Activated B cell treated with CpG ODN at 0.5 μM for 24 hours (primary cell): ENCODE measurements around the gene FLII. TPM values are rescaled to one million over a fixed set of nuclear protein-coding genes. Genes with fewer than 3 reads are reported as not detected.

Experiments used
- ATAC-seq: fragments of 200-7000 bp; cut with Tn5 transposase; one replicate; pipeline ENCODE4 v1.10.0; 2021; ENCODE audit warnings: low read depth, mild to moderate bottlenecking, moderate library complexity
- CTCF ChIA-PET: fragments of 350-600 bp; sonication (Branson Sonifier 250); formaldehyde crosslinking; loops from one replicate; lab custom pipeline; 2021; ENCODE audit warnings: antibody characterized with exemption; lab: Charles Lee
- POLR2A ChIA-PET: fragments of 350-600 bp; sonication (Branson Sonifier 250); formaldehyde crosslinking; loops from one replicate; lab custom pipeline; 2021; ENCODE audit warnings: antibody characterized with exemption; lab: Charles Lee
- DNase-seq: peaks from one replicate; pipeline ENCODE4 v3.0.0; 2022
- H3K27ac Mint-ChIP-seq: one replicate; pipeline ENCODE4 v1.8.0; 2020; ENCODE audit warnings: mixed read lengths
- H3K27me3 Mint-ChIP-seq: one replicate; pipeline ENCODE4 v1.8.0; 2021; ENCODE audit warnings: mixed read lengths
- H3K36me3 Mint-ChIP-seq: one replicate; pipeline ENCODE4 v1.8.0; 2021; ENCODE audit warnings: low read depth, mixed read lengths
- H3K4me1 Mint-ChIP-seq: one replicate; pipeline ENCODE4 v1.8.0; 2021; ENCODE audit warnings: mixed read lengths
- H3K4me3 Mint-ChIP-seq: one replicate; pipeline ENCODE4 v1.8.0; 2020; ENCODE audit warnings: mild to moderate bottlenecking, mixed read lengths
- H3K9me3 Mint-ChIP-seq: one replicate; pipeline ENCODE4 v1.8.0; 2020; ENCODE audit warnings: mixed read lengths
- CTCF ChIP-seq: fragments of 200-600 bp; IDR thresholded peaks from one replicate; pipeline ENCODE4 v1.8.0; 2022; ENCODE audit warnings: antibody characterized with exemption, mild to moderate bottlenecking
- intact Hi-C: fragments of 100-400 bp; cut with micrococcal nuclease; formaldehyde crosslinking; loops from one replicate; pipeline ENCODE4 v1.15.1; 2024
- total RNA-seq: library from RNA; stranded (reverse); gene quantifications from 2 replicates; pipeline ENCODE4 v1.2.3, GENCODE V29; 2022

FLII gene
- total RNA-seq, 1 donor from 2014 or later: 291 TPM

- DNase-seq (no peak), ATAC-seq (no peak)
- ChIA-PET CTCF (no interaction called here), POLR2A (interaction anchor here (0.7 kb wide), 1 partner anchor 1121 kb away, joined by 3 read pairs; the partner anchor contains the start of gene MAPK7)
- no peaks in the 10 kb centered on the region for H3K27me3 Mint-ChIP-seq
- peaks cover 36% of the 10 kb centered on the region for H3K4me1 Mint-ChIP-seq
- TF ChIP-seq CTCF: no peak
- intact Hi-C loops: no loop called here
- peak overlapping the region; percentile 96 for H3K4me3 Mint-ChIP-seq
- H3K36me3 Mint-ChIP-seq: peaks cover 46% of the 10 kb centered on the region
- no peaks in the 10 kb centered on the region for H3K9me3 Mint-ChIP-seq
- H3K27ac Mint-ChIP-seq: no peak overlapping the region
These were observed 1.8 kb downstream of the FLII start for GRCh38 chr17:18256776-18257175.

GRCh38 chr17:18256351-18256750 is 2.2 kb downstream of the FLII start:
- Mint-ChIP-seq H3K27ac (no peak overlapping the region), H3K4me1 (peaks cover 32% of the 10 kb centered on the region), H3K4me3 (peak overlapping the region; percentile 35), H3K27me3 (no peaks in the 10 kb centered on the region), H3K9me3 (no peaks in the 10 kb centered on the region), H3K36me3 (peaks cover 50% of the 10 kb centered on the region)
- DNase-seq: no peak
- no peak for ATAC-seq
- POLR2A ChIA-PET: interaction anchor here (0.7 kb wide), 1 partner anchor 1122 kb away, joined by 3 read pairs; the partner anchor contains the start of gene MAPK7
- TF ChIP-seq CTCF: no peak
- CTCF ChIA-PET: no interaction called here
- intact Hi-C loops: no loop called here

GRCh38 chr17:18254888-18255649 is 3.5 kb downstream of the FLII start:
- Mint-ChIP-seq H3K4me3 (no peak overlapping the region), H3K27me3 (no peaks in the 10 kb centered on the region), H3K36me3 (peaks cover 63% of the 10 kb centered on the region), H3K4me1 (peaks cover 26% of the 10 kb centered on the region), H3K9me3 (no peaks in the 10 kb centered on the region), H3K27ac (no peak overlapping the region)
- intact Hi-C loops: no loop called here
- CTCF ChIA-PET: interaction anchor here (1.1 kb wide), 1 partner anchor 38 kb away, joined by 3 read pairs; no protein-coding TSS in a partner anchor
- ATAC-seq (no peak), DNase-seq (no peak)
- TF ChIP-seq CTCF: no peak
- POLR2A ChIA-PET: no interaction called here

GRCh38 chr17:18253947-18254821 is 4.4 kb downstream of the FLII start:
- DNase-seq: no peak
- H3K4me3 Mint-ChIP-seq: no peak overlapping the region
- no peak for ATAC-seq
- intact Hi-C loops: no loop called here
- H3K27ac Mint-ChIP-seq: no peak overlapping the region
- H3K9me3 Mint-ChIP-seq: no peaks in the 10 kb centered on the region
- ChIA-PET CTCF (interaction anchor here (0.6 kb wide), 1 partner anchor 21 kb away, joined by 3 read pairs; no protein-coding TSS in a partner anchor), POLR2A (no interaction called here)
- H3K4me1 Mint-ChIP-seq: peaks cover 20% of the 10 kb centered on the region
- H3K36me3 Mint-ChIP-seq: peaks cover 72% of the 10 kb centered on the region
- H3K27me3 Mint-ChIP-seq: no peaks in the 10 kb centered on the region
- no peak for TF ChIP-seq CTCF
